Left ventricle myocardium inferior (tissue), 1 donor: ENCODE measurements around the gene DNAI2. TPM values are rescaled to one million over a fixed set of nuclear protein-coding genes. Genes with fewer than 3 reads are reported as not detected.

Experiments used
- DNase-seq: peaks from one replicate; pipeline ENCODE4 v3.0.0-alpha.2; 2020
- H3K27ac ChIP-seq: fragments of 200-600 bp; replicated peaks from 2 replicates; pipeline ENCODE4 v1.8.0; 2021
- H3K27me3 ChIP-seq: fragments of 200-600 bp; 2 replicates; pipeline ENCODE4 v1.8.0; 2021; ENCODE audit warnings: low read depth
- H3K36me3 ChIP-seq: fragments of 200-600 bp; 2 replicates; pipeline ENCODE4 v1.8.0; 2021
- H3K4me1 ChIP-seq: fragments of 200-600 bp; 2 replicates; pipeline ENCODE4 v1.8.0; 2021
- H3K4me3 ChIP-seq: fragments of 200-600 bp; 2 replicates; pipeline ENCODE4 v1.8.0; 2021; ENCODE audit warnings: mild to moderate bottlenecking, moderate library complexity
- H3K9me3 ChIP-seq: fragments of 200-600 bp; replicated peaks from 2 replicates; pipeline ENCODE4 v1.8.0; 2021
- CTCF ChIP-seq: fragments of 200-600 bp; IDR thresholded peaks from 2 replicates; pipeline ENCODE4 v1.8.0; 2021; ENCODE audit warnings: antibody characterized with exemption, mild to moderate bottlenecking, borderline replicate concordance
- intact Hi-C: fragments of 100-400 bp; cut with micrococcal nuclease; formaldehyde crosslinking; loops from one replicate; pipeline ENCODE4 v1.11.0; 2022
- total RNA-seq: library from RNA; stranded (reverse); fragmentation: NEBNext Ultra II Directional; extraction: Animal tissue kit (Norgen Biotek cat#: 25700); gene quantifications from one replicate; pipeline ENCODE4 v1.2.1, GENCODE V29; 2021
- donor health status: DM: no; HTN: yes; CAD: no; lungs with severe emphysema.

The DNAI2 gene
- total RNA-seq, 1 donor from 2014 or later, result not detected

DNA sequence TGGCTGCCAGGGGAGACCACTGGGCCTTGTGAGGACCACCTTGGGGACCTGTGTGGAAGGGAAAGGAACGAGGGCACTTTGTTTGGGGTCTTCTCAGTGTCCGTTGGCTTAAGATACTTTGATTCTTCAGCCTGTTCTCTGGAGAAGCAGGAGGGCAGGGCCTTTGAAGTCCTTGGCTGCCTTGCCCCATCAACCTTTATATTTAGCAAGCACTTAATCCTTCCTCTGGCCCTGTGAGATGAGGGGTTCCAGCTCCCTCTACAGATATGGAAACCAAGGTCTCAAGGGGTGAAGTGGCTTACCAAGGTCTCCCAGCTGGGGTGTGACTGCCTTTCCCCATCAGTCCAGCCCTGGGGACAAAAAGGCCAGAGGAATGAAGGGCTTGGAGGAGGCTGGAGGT is 32.2 kb upstream of the DNAI2 start:
- H3K27ac ChIP-seq, result peak overlapping the region; percentile 78
- peaks cover 8% of the 10 kb centered on the region for H3K36me3 ChIP-seq
- H3K9me3 ChIP-seq, result no peaks in the 10 kb centered on the region
- H3K27me3 ChIP-seq, result no peaks in the 10 kb centered on the region
- H3K4me3 ChIP-seq, result no peak overlapping the region
- intact Hi-C loops, result no loop called here
- H3K4me1 ChIP-seq, result peaks cover 67% of the 10 kb centered on the region
- no peak for TF ChIP-seq CTCF
- DNase-seq, result no peak

GRCh38 chr17:74243013-74243755 is 30.9 kb upstream of the DNAI2 start:
- H3K4me3 ChIP-seq, result no peak overlapping the region
- no peaks in the 10 kb centered on the region for H3K9me3 ChIP-seq
- H3K27ac ChIP-seq, result peak overlapping the region; percentile 78
- peaks cover 61% of the 10 kb centered on the region for H3K4me1 ChIP-seq
- intact Hi-C loops, result no loop called here
- peak; percentile 75 for DNase-seq
- H3K36me3 ChIP-seq, result peaks cover 15% of the 10 kb centered on the region
- H3K27me3 ChIP-seq, result no peaks in the 10 kb centered on the region
- TF ChIP-seq CTCF, result no peak

GRCh38 chr17:74244128-74244527 is 29.9 kb upstream of the DNAI2 start:
- Histone ChIP-seq H3K36me3 (peaks cover 16% of the 10 kb centered on the region), H3K27ac (peak overlapping the region; percentile 78), H3K9me3 (no peaks in the 10 kb centered on the region), H3K4me1 (peaks cover 61% of the 10 kb centered on the region), H3K4me3 (no peak overlapping the region), H3K27me3 (no peaks in the 10 kb centered on the region)
- no peak for TF ChIP-seq CTCF
- DNase-seq, result no peak
- intact Hi-C loops, result no loop called here

GRCh38 chr17:74244548-74244947 is 29.5 kb upstream of the DNAI2 start:
- intact Hi-C loops, result no loop called here
- peaks cover 58% of the 10 kb centered on the region for H3K4me1 ChIP-seq

GRCh38 chr17:74245145-74245831 is 28.7 kb upstream of the DNAI2 start:
- no peak for DNase-seq
- peak overlapping the region; percentile 78 for H3K27ac ChIP-seq
- no peaks in the 10 kb centered on the region for H3K9me3 ChIP-seq
- intact Hi-C loops, result no loop called here
- TF ChIP-seq CTCF, result no peak
- H3K4me1 ChIP-seq, result peaks cover 52% of the 10 kb centered on the region
- H3K36me3 ChIP-seq, result peaks cover 16% of the 10 kb centered on the region
- no peaks in the 10 kb centered on the region for H3K27me3 ChIP-seq
- H3K4me3 ChIP-seq, result no peak overlapping the region

More at GRCh38 chr17:74244548-74244947, 29.5 kb upstream of the DNAI2 start:
- H3K36me3 ChIP-seq, result peaks cover 16% of the 10 kb centered on the region
- no peaks in the 10 kb centered on the region for H3K27me3 ChIP-seq
- H3K9me3 ChIP-seq, result no peaks in the 10 kb centered on the region
- DNase-seq, result no peak
- TF ChIP-seq CTCF, result no peak
- peak overlapping the region; percentile 78 for H3K27ac ChIP-seq
- H3K4me3 ChIP-seq, result no peak overlapping the region
